ENCODE results near the gene CCDC8. TPM values are rescaled to one million over a fixed set of nuclear protein-coding genes. Genes with fewer than 3 reads are reported as not detected.

The CCDC8 gene
- total and polyA plus RNA-seq, 4 experiments from 2014 or later = not detected

DNA sequence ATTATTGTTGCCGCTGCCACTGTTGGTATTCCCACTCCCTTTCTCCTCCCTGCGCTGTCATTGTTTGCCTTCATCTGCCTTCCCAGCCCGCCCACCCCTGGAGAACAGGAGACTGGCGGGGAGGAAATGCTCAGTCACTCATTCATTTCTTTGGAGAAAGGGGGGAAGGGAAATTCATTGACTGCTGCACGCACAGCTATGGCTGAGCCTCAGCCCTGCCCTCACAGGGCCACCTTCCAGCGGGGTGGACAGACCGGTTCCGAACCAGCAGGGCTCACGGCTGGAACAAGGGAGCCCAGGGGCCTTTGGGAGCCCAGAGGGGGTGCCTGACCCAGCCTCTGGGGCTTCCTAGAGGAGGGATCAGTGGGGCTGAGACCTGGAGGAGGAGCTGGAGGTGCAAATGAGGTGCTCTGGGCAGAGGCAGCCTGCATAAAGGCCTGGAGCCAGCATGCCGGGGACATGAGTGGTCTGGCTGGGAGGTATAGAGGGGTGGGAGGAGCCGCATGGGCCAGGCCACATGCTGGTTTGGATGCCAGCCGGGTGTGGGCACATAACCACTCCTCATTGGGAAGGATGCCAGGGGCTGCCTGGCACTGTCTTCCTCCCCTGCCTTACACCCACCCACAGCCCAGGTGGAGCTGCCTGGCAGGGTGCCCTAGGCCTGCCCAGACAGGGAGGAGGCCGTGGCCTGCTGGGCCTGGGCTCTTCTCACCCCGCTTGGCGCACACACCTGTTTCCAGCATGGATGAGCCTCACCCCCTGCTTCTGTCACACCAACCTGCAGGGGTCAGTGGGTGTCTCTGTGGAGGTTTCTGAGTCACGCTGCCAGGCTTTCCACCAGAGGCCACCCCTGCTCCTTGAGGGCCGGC lies 39.6 kb downstream of the CCDC8 start:
- POLR2A ChIA-PET (ENCODE audit: partially characterized antibody) = no interaction called here
- CTCF ChIA-PET (ENCODE audit: partially characterized antibody) = no interaction called here
- Mint-ChIP-seq H3K27ac (peak overlapping the region in 1 of 7 donors; percentile 74), H3K4me1 (peaks cover 11 to 26% (median 18%) of the 10 kb centered on the region in 4 donors), H3K4me3 (no peak overlapping the region), H3K36me3 (peaks cover 27 to 35% of the 10 kb centered on the region in 2 donors), H3K9me3 (no peaks in the 10 kb centered on the region), H3K27me3 (no peaks in the 10 kb centered on the region)
- Histone ChIP-seq H3K36me3 (ENCODE audit: insufficient read depth, low read length) (peaks cover 22% of the 10 kb centered on the region), H3K9me3 (ENCODE audit: control insufficient read depth in 1 of 2, low read length in 2 of 2) (no peaks in the 10 kb centered on the region), H3K4me1 (ENCODE audit: insufficient read depth, low read length) (peaks cover 13% of the 10 kb centered on the region), H3K27me3 (ENCODE audit: insufficient read depth, low read length) (no peaks in the 10 kb centered on the region), H3K27ac (ENCODE audit: low read depth, low read length) (no peak overlapping the region), H3K4me3 (ENCODE audit: low read length in 2 of 2) (no peak overlapping the region)
- intact Hi-C loops (cut with micrococcal nuclease) = no loop called here
- DNase-seq = no peak

DNA sequence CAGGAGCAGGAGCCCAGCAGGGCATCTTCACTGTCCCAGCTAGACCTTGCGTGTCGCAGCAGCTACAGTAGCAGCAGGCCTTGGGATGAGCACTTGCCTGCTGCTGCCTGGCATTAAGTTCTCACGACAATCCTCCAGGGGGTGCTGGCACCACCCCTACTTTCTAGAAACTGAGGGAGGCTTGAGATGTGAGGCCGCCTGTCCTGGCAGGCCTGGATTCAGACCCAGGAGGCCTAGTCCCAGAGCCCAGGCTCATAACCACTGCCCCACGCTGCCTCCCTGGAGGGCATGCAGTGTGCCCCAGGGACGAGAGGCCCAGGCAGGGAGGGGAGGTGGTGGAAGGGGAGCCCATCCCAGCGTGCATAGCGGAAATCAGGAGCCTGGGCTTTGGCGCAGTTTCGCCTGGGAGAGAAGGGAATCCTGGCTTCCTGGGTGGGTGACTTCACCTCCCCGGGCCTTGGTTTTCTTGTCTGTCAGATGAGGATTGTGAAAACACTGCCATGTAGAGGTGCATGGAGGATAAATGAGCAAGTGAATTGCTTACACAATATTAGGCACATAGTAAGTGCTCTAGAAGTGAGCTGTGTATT lies 40.4 kb downstream of the CCDC8 start:
- H3K4me3 Mint-ChIP-seq = no peak overlapping the region
- no peaks in the 10 kb centered on the region for H3K9me3 Mint-ChIP-seq
- Histone ChIP-seq H3K27ac (ENCODE audit: low read depth, low read length) (no peak overlapping the region), H3K4me1 (ENCODE audit: insufficient read depth, low read length) (peaks cover 13% of the 10 kb centered on the region), H3K4me3 (ENCODE audit: low read length in 2 of 2) (no peak overlapping the region), H3K27me3 (ENCODE audit: insufficient read depth, low read length) (no peaks in the 10 kb centered on the region), H3K36me3 (ENCODE audit: insufficient read depth, low read length) (peaks cover 22% of the 10 kb centered on the region), H3K9me3 (ENCODE audit: control insufficient read depth in 1 of 2, low read length in 2 of 2) (no peaks in the 10 kb centered on the region)
- no peak for DNase-seq
- ChIA-PET POLR2A (ENCODE audit: partially characterized antibody) (no interaction called here), CTCF (ENCODE audit: partially characterized antibody) (no interaction called here)
- peaks cover 12 to 28% (median 19%) of the 10 kb centered on the region in 4 donors for H3K4me1 Mint-ChIP-seq
- intact Hi-C loops (cut with micrococcal nuclease) = no loop called here
- H3K36me3 Mint-ChIP-seq = peaks cover 24 to 34% of the 10 kb centered on the region in 2 donors
- H3K27me3 Mint-ChIP-seq = no peaks in the 10 kb centered on the region
- H3K27ac Mint-ChIP-seq = peak overlapping the region in 1 of 7 donors; percentile 22

DNA sequence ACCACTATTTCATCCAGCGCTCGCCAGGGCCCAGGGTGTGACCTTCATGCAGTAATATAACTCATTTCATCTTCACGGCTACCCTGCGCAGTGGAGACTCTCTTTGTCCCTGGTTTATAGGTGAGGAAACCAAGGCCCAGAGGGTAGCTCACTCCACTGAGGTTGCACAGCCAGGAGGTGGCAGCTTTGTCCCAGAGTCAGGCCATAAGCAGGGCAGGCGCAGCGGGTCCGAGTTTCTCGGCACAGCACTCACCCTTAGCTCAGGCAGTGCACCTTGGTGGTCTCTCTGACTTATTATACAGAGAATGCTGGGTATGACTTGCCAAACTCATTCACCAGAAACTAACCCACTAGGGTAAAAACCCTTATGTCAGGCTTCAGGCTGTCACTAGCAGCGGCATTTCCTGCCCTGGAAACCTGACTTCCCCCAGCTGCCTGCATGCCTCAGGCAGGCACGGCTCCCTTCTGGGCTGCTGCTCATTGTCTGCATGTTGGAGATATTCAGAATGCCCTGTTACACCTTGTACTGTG lies 41.9 kb downstream of the CCDC8 start:
- H3K27ac Mint-ChIP-seq = peak overlapping the region in 3 of 7 donors; percentile 26 to 84 (median 64)
- Histone ChIP-seq H3K27me3 (ENCODE audit: insufficient read depth, low read length) (no peaks in the 10 kb centered on the region), H3K36me3 (ENCODE audit: insufficient read depth, low read length) (peaks cover 7% of the 10 kb centered on the region), H3K4me3 (ENCODE audit: low read length in 2 of 2) (no peak overlapping the region), H3K4me1 (ENCODE audit: insufficient read depth, low read length) (peaks cover 13% of the 10 kb centered on the region), H3K9me3 (ENCODE audit: control insufficient read depth in 1 of 2, low read length in 2 of 2) (no peaks in the 10 kb centered on the region), H3K27ac (ENCODE audit: low read depth, low read length) (no peak overlapping the region)
- ChIA-PET POLR2A (ENCODE audit: partially characterized antibody) (no interaction called here), CTCF (ENCODE audit: partially characterized antibody) (interaction anchor here (0.5 to 1.0 kb wide), 3 partner anchors 24 to 1738 kb away, joined by 3 to 7 read pairs (median 3); no protein-coding TSS in a partner anchor)
- intact Hi-C loops (cut with micrococcal nuclease) = no loop called here
- DNase-seq = no peak
- no peaks in the 10 kb centered on the region for H3K9me3 Mint-ChIP-seq
- H3K4me1 Mint-ChIP-seq = peaks cover 12 to 32% (median 18%) of the 10 kb centered on the region in 4 donors
- H3K27me3 Mint-ChIP-seq = no peaks in the 10 kb centered on the region
- H3K4me3 Mint-ChIP-seq = peak overlapping the region in 1 of 8 donors; percentile 26
- H3K36me3 Mint-ChIP-seq = peaks cover 18 to 26% of the 10 kb centered on the region in 2 donors

DNA sequence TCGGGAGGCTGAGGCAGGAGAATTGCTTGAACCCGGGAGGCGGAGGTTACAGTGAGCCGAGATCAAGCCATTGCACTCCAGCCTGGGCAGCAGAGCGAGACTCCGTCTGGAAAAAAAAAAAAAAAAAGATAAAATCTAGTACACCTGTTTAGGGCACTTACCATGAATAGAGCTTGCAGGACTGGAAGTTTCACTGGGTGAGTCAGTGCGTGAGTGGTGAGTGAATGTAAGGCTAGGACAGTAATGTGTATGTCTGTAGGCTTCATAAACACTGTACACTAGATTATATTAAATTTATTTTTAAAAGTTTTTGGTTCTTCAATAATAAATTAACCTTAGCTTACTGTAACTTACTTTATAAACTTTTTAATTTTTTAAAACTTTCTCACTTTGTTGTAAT lies 43.5 kb downstream of the CCDC8 start:
- Histone ChIP-seq H3K4me1 (ENCODE audit: insufficient read depth, low read length) (peaks cover 13% of the 10 kb centered on the region), H3K4me3 (ENCODE audit: low read length in 2 of 2) (no peak overlapping the region), H3K27me3 (ENCODE audit: insufficient read depth, low read length) (no peaks in the 10 kb centered on the region), H3K36me3 (ENCODE audit: insufficient read depth, low read length) (no peaks in the 10 kb centered on the region), H3K27ac (ENCODE audit: low read depth, low read length) (no peak overlapping the region), H3K9me3 (ENCODE audit: control insufficient read depth in 1 of 2, low read length in 2 of 2) (no peaks in the 10 kb centered on the region)
- H3K36me3 Mint-ChIP-seq = peaks cover 10 to 19% of the 10 kb centered on the region in 2 donors
- ChIA-PET POLR2A (ENCODE audit: partially characterized antibody) (no interaction called here), CTCF (ENCODE audit: partially characterized antibody) (interaction anchor here (1.2 to 1.6 kb wide), 2 partner anchors 9 to 31 kb away, joined by 4 to 5 read pairs; no protein-coding TSS in a partner anchor)
- intact Hi-C loops (cut with micrococcal nuclease) = no loop called here
- H3K9me3 Mint-ChIP-seq = no peaks in the 10 kb centered on the region
- DNase-seq = no peak
- peaks cover 10 to 43% (median 18%) of the 10 kb centered on the region in 4 donors for H3K4me1 Mint-ChIP-seq
- H3K4me3 Mint-ChIP-seq = no peak overlapping the region
- H3K27me3 Mint-ChIP-seq = no peaks in the 10 kb centered on the region
- H3K27ac Mint-ChIP-seq = no peak overlapping the region

DNA sequence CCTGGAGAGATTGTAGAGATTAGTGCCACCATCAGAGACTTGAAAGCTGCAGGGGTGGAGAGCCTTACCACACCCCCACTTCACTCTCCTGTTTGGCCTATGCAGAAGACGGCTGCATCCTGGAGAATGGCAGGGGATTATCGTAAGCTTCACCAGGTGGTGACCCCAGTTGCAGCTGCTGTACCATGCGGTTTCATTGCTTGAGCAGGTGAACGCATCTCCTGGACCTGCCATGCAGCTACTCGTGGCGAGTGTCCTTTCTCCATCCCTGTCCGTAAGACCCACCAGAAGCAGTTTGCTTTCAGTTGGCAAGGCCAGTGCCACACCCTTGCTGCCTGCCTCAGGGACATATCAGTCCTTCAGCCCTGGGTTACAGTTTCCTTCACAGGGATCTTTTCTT lies 45.2 kb downstream of the CCDC8 start:
- H3K9me3 Mint-ChIP-seq = no peaks in the 10 kb centered on the region
- DNase-seq = no peak
- ChIA-PET POLR2A (ENCODE audit: partially characterized antibody) (no interaction called here), CTCF (ENCODE audit: partially characterized antibody) (interaction anchor here (1.0 kb wide), 1 partner anchor 10 kb away, joined by 5 read pairs; no protein-coding TSS in a partner anchor)
- intact Hi-C loops (cut with micrococcal nuclease) = no loop called here
- H3K27ac ChIP-seq (ENCODE audit: low read depth, low read length) = no peak overlapping the region
- H3K36me3 ChIP-seq (ENCODE audit: insufficient read depth, low read length) = no peaks in the 10 kb centered on the region
- no peak overlapping the region for H3K4me3 ChIP-seq (ENCODE audit: low read length in 2 of 2)
- no peak overlapping the region for H3K27ac Mint-ChIP-seq
- peaks cover 19 to 56% (median 27%) of the 10 kb centered on the region in 4 donors for H3K4me1 Mint-ChIP-seq
- H3K4me1 ChIP-seq (ENCODE audit: insufficient read depth, low read length) = peaks cover 13% of the 10 kb centered on the region
- H3K27me3 ChIP-seq (ENCODE audit: insufficient read depth, low read length) = no peaks in the 10 kb centered on the region
- no peak overlapping the region for H3K4me3 Mint-ChIP-seq
- peaks cover 16 to 31% of the 10 kb centered on the region in 2 donors for H3K36me3 Mint-ChIP-seq
- H3K27me3 Mint-ChIP-seq = no peaks in the 10 kb centered on the region
- H3K9me3 ChIP-seq (ENCODE audit: control insufficient read depth in 1 of 2, low read length in 2 of 2) = no peaks in the 10 kb centered on the region

DNA sequence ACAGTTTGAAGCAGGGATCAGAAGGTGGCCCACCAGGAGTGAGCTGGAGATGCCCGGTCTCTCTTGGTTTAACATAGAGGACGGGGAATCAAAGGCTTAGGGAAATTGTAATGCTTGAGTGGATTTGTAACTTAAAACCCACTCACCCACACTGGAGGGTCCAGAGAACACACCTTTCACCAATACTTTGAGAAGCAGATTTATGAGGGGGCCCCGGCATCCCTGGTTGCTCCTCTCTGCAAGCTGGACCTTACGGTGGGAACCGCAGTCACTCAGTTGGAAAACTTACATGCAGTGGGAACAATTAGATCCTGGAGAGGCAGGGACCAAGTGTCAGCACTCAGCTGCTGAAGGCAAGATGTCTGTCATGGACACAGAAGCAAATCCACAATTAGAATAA lies 45.9 kb downstream of the CCDC8 start:
- Mint-ChIP-seq H3K27ac (no peak overlapping the region), H3K4me3 (no peak overlapping the region), H3K27me3 (no peaks in the 10 kb centered on the region), H3K4me1 (peaks cover 15 to 55% (median 27%) of the 10 kb centered on the region in 4 donors), H3K9me3 (no peaks in the 10 kb centered on the region), H3K36me3 (peaks cover 16 to 29% of the 10 kb centered on the region in 2 donors)
- no peaks in the 10 kb centered on the region for H3K36me3 ChIP-seq (ENCODE audit: insufficient read depth, low read length)
- CTCF ChIA-PET (ENCODE audit: partially characterized antibody) = no interaction called here
- no peaks in the 10 kb centered on the region for H3K9me3 ChIP-seq (ENCODE audit: control insufficient read depth in 1 of 2, low read length in 2 of 2)
- no peak for DNase-seq
- H3K27me3 ChIP-seq (ENCODE audit: insufficient read depth, low read length) = no peaks in the 10 kb centered on the region
- intact Hi-C loops (cut with micrococcal nuclease) = no loop called here
- no peak overlapping the region for H3K27ac ChIP-seq (ENCODE audit: low read depth, low read length)
- no peak overlapping the region for H3K4me3 ChIP-seq (ENCODE audit: low read length in 2 of 2)
- H3K4me1 ChIP-seq (ENCODE audit: insufficient read depth, low read length) = peaks cover 14% of the 10 kb centered on the region
- POLR2A ChIA-PET (ENCODE audit: partially characterized antibody) = no interaction called here

DNA sequence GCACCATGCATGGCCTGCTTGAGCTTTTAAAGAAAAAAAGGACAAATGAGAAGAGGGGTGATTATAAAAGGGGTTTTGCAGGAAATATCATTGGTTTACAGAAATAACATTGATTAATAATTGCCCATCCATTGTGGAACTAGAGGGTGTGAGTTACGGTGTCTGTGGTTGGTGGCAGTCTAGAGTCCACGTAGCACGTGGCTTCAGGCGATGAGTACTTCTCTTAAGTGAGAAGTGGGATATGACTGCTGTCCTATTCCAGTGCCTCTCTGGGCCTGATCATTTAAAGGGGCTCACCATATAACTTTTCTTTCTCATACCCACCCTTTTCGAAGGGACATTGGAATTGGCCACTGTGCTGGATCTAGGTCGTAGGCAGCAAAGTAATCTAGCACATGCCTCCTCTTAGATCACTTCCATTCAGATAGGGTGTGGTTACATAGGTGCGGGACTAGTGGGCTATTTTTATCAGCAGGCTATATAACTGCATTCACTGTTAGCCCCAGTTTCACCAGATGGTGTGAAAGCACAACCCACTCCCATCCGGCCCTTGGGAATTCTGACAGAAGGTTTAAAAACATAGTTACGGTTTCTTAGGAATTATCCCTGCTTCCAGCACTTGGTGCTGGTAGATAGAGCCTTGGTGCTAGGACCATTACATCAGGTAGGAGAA lies 46.6 kb downstream of the CCDC8 start:
- Mint-ChIP-seq H3K9me3 (no peaks in the 10 kb centered on the region), H3K27me3 (no peaks in the 10 kb centered on the region), H3K27ac (no peak overlapping the region), H3K4me1 (peaks cover 17 to 53% (median 27%) of the 10 kb centered on the region in 4 donors), H3K36me3 (peaks cover 19 to 28% of the 10 kb centered on the region in 2 donors), H3K4me3 (no peak overlapping the region)
- ChIA-PET CTCF (ENCODE audit: partially characterized antibody) (no interaction called here), POLR2A (ENCODE audit: partially characterized antibody) (no interaction called here)
- no peaks in the 10 kb centered on the region for H3K27me3 ChIP-seq (ENCODE audit: insufficient read depth, low read length)
- H3K36me3 ChIP-seq (ENCODE audit: insufficient read depth, low read length) = no peaks in the 10 kb centered on the region
- intact Hi-C loops (cut with micrococcal nuclease) = no loop called here
- H3K9me3 ChIP-seq (ENCODE audit: control insufficient read depth in 1 of 2, low read length in 2 of 2) = no peaks in the 10 kb centered on the region
- no peak for DNase-seq
- H3K27ac ChIP-seq (ENCODE audit: low read depth, low read length) = no peak overlapping the region
- peaks cover 17% of the 10 kb centered on the region for H3K4me1 ChIP-seq (ENCODE audit: insufficient read depth, low read length)
- H3K4me3 ChIP-seq (ENCODE audit: low read length in 2 of 2) = no peak overlapping the region
